Activated CD4-positive, alpha-beta T cell treated with anti-CD3 and anti-CD28 coated beads, Interleukin-2, Interleukin-4, amounts not matched to agents 100 ng/mL and 50 ng/mL, durations not matched to agents 16 hours and 8 hours (primary cell): ENCODE data around the gene ROBO4.

ENCODE experiments used
- DNase-seq: peaks from one replicate; pipeline ENCODE4 v3.0.0-alpha.2; 2020; ENCODE audit warnings: low spot score

ROBO4 gene

DNA sequence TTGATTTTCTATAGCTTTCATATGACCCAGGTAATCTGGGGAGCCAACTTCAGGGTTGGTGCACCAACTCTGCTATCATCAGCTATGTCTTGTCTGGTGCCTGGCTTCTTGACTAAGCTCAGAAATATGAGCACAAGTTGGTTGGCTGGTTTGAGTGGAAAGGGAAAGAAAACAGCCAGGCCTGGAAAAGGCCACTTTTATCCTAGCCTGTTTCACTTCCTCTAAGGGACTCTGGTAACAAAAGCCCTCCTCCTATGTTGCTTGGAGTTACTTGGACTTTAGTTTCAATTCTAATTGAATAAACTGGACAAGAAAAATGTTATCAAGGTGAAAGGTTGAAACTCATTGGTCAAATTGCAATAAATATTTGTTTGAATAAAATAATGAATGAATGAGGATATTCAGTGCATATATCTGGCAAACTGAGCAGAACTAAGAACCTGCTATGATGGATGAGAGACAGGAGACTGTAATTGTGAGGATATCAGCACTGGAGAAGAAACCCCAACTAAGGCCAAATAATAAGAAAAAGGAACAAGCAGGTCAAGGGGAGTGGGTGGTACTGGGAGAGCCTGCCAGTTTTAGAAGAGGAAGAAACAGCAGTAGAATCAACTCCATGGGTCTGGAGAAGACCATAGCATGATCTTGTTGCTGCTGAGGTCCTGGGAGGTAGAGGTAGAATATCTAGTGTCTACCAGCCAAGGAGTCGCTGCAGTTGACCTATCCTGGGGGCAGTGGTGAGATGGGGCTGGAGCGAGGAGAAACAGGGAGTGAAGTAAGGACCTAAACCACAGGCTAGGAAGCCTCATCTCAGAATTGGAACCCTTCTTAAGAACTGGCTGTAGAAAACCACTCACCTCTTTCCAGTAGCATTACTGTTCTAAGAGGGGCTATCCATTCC, 8.2 kb downstream of the ROBO4 start:
- no peak for DNase-seq

DNA sequence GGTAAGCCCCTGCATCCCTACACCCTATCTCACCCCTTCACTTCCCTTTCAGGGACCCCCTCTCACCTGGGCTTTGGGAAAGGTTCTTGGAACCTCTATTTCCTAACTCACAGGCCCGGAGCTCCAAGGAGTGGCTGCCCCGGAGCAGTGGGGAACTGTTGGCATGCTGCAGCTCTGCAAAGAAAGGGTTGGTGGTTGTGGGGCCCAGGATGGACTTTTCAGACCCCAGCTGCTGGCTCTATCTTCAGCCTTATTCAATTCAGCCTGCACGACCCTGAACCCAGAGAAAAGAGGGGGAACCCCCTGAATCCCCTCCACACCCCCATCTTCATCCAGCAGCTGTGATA, 10.0 kb downstream of the ROBO4 start:
- DNase-seq: no peak

DNA sequence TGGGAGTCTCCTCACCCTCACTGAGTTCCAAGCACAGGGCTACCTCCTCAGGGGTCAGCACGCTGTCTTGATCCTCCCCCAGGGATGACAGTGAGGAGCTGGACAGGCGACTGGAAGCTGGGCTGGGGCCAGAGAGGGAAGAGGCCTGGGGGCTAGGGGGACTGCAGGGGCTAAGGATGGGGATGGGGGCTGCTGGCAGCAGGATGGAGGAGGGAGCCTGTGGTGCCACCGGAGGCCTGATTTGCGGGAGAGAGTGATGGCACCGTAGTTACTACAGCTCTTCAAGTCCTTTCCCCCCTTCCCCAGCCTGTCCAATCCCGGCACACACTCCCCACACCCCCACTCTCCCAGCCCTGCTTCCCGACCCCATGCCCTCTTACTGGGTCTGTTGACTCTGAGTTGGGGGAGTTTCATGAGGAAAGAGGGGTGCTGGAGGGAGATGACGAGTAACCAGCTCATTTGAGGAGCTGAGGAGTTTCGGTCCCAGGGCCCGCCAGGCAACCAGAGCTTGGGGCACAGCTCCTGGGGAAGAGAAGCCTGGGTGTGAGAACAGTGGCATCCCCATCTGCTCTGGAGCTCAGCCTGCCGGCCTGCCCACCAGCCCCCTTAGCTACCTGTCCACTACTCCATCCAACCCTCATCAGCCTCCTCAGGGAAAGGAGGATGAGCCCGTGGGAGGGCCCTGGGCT, 10.5 kb downstream of the ROBO4 start:
- no peak for DNase-seq

DNA sequence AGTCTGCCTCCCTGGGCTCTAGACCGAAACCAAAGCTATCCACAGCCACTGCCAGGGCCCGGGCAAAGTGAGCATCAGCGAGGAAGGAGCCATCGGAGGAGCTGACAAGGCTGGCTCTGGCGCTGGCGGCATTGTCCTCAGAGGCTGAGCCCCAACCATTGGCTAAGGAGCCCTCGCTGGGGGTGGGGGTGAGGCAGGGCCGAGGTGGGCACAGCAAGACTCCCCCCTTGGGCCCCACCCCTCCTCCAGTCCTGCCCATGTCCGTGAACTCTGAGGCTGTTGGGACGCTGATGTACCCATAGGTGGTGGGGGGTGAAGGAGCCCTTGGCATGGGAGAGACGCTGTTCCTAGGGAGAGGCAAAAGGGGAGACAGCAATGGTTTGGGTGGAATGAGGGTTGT, 11.2 kb downstream of the ROBO4 start:
- no peak for DNase-seq

DNA sequence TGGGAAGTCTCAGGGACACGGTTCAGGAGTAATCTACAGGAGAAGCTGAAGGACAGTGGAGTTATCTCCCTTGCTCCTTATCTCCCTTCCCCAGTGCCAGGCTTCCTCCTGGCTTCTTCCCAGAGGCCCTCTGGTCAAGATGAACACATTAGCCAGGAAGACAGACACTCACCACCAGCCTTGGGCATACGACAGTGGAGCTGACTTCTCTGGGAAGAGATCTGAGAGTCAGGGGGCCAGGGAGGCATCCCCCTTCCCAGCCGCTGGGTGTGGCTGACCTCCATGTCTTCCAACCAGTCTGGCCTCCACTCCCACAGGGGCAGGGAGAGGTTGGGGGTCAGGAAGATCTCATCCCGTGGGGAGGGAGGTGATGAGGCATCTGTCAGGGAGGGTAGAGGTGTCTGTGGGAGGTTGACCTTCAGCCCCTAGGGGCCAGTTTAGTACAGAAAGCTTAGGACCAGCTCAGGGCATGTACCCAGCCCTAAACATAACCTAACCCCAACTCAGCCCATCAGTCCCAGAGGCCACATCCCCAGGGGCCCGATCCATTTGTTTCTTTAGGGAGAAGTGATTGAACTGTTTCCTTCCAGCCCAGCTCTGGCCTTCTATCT, 12.7 kb downstream of the ROBO4 start:
- no peak for DNase-seq

DNA sequence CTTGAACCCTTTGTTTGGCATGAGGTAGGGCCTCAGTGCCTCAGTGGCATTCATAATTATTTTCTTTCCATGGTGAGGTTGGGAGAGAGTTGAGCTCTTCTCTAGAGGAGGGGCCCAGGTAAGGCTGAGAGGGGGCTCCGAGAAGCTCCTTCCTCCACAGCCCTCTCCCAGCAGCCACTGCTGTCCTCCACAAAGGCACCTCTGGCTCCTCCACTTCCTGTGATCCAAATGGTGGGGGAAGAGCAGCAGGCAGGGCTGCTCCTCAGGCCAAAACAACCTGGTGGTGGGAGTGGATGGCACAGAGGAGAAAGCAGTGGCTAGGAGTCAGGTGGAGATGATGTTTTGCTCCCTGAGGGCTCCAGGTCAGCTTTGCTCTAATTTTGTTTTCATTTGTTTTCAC, 13.3 kb downstream of the ROBO4 start:
- no peak for DNase-seq

DNA sequence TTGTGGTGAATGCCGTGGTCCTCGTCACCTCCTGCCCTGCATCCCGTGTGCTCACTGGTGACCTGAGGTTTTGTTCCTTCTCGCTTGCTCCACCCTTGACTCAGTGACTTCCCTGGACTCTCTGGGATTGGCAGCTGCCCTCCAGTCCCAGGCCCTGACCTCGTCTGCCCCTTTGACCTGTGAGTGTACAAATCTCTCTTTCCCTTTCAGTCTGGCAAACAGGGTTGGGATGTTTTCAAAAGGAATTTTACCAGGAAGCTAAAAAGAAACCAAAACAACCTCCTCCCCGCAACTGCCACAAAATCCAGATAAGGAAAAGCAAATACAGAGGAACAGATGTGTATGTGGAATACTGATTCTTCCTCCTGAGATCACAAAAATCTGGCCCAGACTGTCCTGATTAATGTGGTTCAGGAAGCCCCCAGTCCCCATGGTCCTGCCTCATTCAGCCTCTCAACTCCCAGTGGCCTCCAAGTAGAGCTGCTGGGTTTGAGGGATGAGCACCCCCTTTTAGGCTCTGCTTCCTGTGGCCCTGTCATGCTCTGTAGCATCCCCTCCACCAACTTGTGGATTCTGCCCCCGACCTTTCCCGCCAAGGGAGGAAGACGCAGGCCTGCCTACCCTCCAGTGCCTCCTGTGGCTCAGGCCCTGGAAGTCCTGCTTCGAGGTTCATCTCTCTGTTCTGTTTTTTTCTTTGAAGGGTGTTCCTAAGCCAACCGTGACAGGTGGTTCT, 15.2 kb downstream of the ROBO4 start:
- no peak for DNase-seq

DNA sequence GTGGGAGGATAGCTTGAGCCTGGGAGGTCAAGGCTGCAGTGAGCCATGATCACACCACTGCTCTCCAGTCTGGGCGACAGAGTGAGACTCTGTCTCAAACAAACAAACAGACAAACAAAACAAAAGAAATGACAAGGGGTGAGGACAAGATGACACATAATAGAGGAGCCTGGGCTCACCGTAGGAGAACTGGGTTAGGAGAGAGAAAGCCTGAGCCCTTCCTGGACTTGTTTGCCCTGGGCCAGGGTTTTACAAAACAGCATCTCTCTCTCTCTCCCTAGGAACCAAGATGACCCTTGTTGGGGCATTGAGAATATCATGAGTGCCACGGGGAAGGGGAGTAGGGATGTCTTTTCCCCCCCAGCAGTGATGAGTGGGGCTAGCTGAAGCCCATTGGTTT, 16.7 kb downstream of the ROBO4 start:
- DNase-seq: no peak

DNA sequence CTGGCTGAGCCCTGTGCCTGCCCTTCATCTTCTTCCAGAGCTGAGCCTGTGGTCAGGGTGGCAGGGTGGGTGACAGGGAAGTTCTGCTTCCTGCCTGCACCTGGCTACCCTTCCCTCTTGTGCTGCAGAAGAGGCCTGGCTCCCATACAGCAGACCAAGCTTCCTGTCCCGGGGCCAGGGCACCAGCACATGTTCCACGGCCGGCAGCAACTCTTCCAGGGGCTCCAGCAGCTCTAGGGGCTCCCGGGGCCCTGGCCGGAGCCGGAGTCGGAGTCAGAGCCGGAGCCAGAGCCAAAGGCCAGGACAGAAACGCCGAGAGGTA, 17.4 kb downstream of the ROBO4 start:
- DNase-seq: no peak

DNA sequence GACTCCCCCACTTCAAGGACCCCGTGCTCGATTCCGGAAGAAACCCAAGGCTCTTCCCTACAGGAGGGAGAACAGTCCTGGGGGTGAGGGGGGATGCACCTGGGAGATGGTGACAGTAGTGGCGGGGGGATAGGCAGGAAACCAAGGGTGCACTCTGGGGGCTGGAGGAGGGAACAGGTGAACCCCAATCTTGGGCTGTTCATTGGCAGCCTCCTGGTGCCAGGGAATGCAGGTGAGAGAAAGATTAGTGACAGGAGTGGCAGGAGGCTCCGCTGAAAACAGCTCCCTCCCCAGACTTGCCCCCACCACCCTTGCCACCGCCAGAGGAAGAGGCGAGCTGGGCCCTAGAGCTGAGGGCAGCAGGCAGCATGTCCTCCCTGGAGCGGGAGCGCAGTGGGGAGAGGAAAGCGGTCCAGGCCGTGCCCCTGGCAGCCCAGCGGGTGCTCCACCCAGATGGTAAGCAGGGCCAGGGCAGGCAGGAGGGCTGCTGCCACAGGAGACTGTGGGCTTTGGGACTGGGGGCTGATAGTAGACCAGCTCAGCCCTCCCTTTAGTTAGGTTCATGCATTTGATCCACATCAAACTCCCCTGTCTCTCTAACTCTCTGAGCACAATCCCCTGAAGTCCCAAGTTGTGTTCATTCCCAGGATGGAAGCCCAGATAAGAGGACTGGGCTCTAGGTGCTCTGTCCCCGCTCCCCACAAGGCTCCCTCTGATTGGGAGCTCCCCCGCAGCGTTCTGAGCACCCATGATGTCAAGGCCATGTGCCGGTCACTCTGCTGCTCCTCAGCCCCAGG, 18.0 kb downstream of the ROBO4 start:
- no peak for DNase-seq

DNA sequence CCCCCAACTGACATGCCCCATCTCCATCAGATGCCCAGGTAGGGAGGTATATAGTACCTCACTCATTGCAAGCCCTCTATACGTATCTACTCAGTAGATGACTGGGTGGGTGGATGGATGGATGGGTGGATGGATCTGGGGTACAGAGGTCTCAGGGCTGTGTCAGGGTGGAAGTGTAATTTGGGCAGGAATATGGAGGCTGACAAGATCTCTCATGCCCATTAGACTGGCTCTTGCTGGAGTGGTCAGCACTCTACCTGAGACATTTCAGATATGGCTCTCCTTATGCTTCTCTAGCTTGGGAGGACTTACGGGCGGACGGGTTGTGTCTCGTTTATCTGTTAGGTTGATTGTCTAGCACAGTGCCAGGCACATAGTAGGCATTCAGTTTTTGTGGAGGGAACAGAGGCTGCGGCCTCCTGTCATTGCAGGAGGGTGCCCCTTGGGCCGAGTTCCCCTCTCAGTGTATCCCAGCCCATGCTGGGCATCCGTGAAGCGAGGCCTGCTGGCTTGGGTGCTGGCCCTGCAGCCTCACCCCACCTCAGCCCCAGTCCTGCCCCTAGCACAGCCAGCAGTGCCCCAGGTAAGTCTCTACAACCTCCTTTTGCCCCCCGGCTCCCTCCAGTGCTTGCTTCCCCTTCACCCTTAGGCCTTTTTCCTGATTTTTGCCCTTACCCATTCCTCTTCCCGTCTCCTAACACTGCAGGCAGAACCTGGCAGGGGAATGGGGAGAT, 18.7 kb downstream of the ROBO4 start:
- DNase-seq: no peak

DNA sequence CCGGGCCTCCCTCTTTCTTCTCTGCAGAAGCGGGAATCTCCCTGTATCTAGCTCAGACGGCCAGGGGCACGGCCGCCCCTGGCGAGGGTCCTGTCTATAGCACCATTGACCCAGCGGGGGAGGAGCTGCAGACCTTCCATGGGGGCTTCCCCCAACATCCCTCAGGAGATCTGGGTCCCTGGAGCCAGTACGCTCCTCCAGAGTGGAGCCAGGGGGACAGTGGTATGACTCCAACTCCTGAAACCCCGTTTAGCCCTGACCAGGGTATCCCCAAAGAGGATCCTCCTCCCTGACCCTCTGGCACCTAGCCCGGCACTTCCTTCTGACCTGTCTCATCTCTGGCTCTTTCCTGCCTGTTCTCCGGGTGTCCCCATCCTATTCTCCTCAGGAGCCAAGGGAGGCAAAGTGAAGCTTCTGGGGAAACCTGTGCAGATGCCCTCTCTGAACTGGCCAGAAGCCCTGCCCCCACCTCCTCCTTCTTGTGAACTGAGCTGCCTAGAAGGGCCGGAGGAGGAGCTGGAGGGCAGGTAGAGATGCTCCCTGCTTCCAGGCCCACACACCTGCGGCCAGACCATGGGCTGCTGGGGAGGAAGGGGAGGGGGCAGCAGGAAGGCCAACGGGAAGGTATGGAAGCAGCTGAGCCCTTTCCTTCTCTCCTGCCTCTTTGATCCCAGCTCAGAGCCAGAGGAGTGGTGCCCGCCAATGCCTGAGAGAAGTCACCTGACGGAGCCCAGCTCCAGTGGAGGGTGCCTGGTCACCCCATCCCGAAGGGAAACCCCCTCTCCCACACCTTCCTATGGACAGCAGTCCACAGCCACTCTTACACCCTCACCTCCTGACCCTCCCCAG, 19.5 kb downstream of the ROBO4 start:
- no peak for DNase-seq

DNA sequence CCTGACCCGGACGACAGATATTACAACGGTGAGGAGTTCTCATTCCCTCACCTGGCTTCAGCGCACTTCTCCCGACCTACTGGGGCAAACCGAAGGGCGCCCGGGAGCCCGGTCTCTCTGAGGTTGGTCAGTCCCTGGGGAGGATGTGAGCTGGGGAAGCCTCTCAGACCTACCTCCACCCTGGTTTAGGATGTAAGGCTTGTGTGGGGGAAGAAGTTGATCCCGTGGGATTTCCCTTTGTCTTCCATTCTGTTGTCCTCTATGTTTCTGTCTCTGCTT, 20.1 kb downstream of the ROBO4 start:
- DNase-seq: no peak

DNA sequence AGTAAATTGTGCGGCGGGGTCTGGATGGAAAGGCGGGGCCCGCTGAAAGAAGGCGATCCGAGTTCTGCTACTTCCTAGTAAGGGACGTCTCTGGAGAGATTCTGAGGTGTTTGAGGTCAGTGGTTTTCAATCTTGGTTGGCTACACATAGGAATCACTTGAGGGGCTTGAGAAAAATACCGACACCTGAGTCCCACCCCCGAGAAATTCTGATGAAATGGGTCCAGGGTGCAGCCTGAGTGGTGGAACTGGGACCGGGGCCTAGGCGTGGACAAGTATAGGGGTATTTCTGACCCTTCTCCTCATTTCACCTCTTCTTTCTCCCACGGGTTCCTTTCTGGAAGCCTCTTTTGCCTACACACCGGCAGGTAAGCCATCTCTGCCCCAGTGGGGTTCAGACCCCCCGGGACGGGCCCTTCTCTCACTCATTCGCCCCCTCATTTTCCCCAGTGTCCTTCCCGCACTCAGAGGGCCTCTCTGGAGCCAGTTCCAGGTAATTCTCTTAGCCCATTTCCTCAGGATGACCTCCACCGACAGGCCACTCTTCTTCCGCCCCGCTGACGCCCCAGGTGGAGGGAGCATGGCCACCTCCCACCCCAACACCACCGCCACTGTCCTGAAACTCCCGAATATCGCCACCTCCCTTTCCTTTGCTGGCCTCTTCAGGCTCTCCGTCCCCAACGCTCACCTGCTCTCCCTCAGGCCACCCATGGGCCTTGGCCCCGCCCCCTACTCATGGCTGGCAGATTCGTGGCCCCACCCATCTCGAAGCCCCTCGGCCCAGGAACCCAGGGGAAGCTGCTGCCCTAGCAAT, 20.6 kb downstream of the ROBO4 start:
- DNase-seq: no peak

DNA sequence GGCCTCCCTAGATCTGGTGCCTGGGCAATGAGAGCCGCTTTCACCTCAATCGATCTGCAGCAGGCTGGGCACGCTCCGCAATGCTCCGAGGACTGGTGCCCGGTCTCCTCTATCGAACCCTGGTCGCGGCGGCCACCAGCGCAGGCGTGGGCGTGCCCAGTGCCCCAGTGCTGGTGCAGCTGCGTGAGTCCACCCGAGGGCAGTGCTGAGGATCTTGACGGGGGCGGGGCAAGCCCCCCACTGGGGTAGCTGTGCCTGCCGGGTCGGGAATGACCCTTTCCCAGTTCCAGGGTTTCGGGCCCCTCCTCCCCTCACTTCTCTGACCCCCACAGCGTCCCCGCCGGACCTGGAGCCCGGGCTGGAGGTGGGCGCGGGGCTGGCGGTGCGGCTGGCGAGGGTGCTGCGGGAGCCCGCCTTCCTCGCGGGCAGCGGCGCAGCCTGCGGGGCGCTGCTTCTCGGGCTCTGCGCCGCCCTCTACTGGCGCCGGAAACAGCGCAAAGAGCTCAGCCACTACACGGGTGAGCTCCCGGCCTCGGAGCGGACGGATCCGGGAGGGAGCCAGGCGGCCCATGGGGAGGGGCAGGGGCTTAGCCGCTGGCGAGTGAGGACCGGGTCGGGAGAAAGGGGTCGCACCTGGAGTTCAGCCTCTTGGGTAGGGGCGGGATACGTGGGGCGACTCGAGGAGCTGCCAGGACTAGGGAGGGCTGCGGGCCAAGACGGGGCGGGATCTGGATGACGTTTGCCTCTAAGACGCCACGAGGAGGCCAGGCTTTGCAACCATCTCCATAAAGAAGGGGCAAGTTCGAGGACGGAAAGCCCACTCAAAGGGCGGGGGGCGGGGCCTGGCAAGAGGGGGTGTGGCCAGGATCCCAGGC, 21.5 kb downstream of the ROBO4 start:
- DNase-seq: peak; percentile 66

DNA sequence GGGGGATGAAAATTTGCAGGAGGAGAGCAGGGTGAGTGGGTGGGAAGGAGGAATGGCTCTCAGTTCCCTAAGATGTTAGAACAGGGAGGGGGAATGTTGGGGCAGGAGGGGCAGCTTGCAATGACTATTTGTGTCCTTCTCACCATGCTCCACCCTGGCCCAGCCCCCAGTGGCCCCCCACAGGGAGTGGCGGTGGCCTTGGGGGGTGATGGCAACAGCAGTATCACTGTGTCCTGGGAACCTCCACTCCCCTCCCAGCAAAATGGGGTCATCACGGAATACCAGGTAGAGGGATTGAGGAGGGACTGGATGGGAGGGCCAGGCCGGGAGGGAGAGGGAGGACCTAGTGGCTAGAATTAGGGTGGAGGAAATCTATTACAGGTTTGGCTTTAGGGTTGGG, 22.3 kb downstream of the ROBO4 start:
- DNase-seq: no peak

DNA sequence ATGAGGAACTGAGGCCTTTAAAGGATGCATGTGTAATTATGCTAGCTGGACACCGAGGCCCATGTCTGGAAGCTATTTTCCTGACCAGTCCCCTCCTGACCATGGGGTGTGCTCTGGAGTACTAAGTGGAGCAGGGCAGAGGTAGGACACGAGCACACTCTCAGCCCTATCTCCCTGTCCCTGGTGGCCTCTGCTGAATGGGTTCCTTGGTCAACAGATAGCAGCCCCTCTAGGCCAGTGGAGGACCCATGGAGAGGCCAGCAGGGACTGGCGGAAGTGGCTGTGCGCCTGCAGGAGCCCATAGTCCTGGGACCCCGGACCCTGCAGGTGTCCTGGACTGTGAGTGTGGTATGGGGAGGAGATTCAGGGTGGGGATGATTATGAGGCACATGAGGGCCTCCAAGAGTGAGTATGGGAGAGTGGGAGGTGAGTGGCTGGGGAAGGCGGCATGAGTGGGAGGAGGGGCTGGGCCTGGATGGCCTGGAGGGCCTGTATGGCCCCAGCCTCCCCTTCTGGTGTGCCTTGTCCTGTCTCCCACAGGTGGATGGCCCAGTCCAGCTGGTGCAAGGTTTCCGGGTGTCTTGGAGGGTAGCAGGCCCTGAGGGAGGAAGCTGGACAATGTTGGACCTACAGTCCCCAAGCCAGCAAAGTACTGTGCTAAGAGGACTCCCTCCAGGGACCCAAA, 23.0 kb downstream of the ROBO4 start:
- DNase-seq: no peak

DNA sequence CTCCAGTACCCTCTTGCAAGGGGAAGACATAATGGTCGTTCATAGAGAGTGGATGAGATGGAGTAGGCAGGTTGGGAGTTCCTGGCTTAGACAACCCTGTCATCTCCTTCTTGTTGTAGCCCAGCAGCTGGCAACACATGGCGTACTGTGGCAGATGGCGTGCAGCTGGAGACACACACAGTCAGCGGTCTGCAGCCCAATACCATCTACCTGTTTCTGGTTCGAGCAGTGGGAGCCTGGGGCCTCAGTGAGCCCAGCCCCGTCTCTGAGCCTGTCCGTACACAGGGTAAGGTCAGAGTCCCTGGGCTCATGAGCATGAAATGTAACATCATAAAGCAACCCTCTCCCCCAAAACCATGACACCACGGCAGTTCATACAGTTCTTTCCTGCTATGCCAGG, 23.7 kb downstream of the ROBO4 start:
- DNase-seq: no peak
